ENCODE results near the gene KCNN1.

KCNN1 gene

GRCh38 chr19:17947815-17948513, 18.9 kb upstream of the KCNN1 start:
- peak; percentile 91 for DNase-seq

- no peak for DNase-seq
Measured at GRCh38 chr19:17948514-17948900, 18.4 kb upstream of the KCNN1 start.

DNA sequence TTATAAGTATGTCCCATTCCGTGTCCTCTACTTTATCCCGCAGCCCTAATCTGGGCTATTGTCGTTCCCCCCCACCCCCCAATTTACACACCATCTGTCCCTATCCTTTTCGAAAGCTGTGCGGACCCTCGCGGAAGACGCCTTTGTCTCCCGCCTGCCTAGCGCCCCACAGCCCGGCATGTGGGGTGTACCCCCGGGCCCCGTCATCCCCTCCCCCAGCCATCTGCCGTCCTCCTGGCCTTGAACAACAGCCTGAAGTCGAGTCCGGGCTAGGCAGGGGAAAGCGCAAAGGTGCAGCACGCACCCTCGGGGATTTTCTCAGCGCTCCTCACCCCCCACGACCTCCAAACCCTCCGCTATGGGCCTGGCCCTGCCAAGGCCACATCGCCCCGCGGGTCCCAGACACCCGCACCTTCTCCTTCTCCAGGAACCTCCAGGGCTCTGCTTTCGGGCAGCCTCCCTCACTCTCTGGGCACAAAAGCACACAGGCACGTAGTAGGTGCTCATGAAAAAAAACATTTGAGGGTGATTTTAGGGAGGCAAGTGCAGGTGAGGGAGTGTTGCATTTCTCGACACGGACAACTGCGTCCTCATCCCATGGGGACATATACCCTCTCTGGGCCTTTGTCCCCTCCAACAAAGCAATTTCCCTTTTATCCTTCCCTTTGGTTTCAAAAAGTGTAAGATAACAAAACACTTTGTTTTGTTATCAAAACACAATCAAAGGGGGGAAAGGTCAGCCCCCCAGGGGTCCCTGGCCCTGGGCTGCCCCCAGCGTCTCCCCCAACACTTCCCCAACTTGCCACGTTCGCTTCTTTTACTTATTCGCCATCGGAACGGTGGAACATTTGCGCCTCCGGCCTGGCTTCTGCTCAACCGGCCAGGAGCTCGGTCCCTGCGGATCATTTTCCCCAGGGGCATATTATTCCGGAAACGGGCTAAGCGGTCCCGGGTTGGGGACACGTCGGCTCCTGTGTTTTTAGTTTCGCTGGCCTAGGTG, 17.7 kb upstream of the KCNN1 start:
- no peak for DNase-seq

- DNase-seq = no peak
Measured at GRCh38 chr19:17949956-17950309, 17.0 kb upstream of the KCNN1 start.

- no peak for DNase-seq
Measured at GRCh38 chr19:17950310-17951156, 16.4 kb upstream of the KCNN1 start.

DNA sequence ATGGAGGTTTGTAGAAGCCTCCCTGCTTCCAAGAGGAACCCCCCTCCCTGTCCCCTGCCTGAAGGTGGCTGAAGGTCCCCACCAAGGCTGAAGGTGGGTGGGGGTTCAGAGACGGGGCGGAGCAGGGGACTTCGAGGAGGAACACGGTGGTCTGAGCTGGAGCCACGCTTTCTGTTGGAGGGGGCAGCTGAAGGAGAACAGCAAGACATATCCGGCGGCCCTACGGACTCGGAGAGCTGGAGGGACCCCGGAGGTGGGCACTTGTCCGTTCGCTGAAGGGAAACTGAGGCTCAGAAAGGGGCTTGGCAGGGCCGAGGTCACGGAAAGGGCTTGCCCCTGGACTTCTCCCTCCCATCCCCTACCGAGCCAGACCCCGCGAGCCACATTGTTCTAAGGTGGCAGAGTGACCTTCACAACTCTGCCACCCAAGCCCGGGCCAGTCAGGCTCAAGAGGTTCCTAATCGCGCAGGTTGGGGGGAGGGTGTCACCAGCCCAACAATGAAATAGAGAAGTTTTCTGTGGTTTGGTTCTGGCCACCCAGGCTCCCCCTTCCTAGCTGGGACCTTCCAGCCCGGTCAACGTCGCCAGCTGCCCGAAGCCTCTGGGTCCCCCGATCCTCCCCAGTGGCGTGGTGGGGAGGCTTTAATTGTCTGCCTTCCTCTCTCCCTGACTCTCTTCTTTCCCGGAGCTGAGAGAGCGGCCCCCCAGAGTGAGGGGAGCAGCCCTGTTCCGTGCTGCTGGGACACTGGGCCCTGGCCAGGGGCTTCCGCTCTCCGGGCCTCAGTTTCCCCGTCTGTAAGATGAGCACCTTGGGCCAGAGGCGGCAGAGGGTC, 15.5 kb upstream of the KCNN1 start:
- no peak for DNase-seq

DNA sequence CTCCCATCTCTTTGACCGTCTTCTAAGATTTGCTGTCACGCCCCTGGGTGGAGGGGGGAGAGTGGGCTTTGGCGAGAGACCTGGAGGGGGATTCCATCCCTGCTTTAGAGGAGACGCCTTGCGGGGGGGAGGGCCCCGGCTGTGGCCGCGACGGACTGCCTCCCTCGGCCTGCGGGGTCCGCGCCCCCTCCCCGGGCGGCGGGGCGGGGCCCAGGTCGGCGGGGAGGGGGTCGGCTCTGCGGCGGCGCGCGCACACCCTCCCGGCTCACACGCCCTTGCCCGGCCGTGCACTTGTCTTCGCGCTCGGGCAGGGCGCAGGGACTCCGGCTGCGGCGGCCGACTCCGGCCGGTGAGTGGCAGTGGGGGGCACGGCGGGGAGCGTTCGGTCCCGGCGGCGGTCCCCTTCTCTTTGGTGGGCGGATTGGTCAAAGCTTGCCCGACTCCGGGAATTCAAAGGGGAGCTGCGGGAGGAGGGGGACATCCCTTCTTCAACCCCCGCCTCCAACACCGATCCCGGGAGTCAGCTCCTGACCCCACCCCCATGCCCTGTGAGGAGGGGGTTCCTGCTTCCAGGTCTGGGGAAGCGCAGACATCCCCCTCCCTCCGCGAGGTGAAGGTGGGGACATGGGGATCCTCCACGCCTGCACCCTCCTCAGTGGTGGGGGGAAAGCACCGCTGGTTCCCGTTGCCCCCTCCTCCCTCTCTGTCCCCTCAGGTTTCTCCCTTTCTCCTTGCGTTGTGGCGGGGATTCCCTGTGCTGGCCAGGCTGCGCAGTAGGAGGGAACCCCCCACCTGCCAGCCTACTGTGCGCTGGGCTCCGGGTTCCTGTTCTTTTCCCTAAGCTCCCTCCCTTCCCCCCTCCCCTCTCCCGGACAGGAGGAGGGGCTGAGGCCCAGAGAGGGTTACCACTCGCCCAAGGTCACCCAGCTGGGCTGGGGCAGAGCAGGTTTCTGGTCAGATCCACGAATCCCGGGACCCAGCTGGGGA, 14.6 kb upstream of the KCNN1 start:
- DNase-seq = no peak

- no peak for DNase-seq
Measured at GRCh38 chr19:17953316-17953801, 13.5 kb upstream of the KCNN1 start.

GRCh38 chr19:17953869-17954268, 13.0 kb upstream of the KCNN1 start:
- DNase-seq = no peak

GRCh38 chr19:17954401-17954800, 12.5 kb upstream of the KCNN1 start:
- DNase-seq = no peak

DNA sequence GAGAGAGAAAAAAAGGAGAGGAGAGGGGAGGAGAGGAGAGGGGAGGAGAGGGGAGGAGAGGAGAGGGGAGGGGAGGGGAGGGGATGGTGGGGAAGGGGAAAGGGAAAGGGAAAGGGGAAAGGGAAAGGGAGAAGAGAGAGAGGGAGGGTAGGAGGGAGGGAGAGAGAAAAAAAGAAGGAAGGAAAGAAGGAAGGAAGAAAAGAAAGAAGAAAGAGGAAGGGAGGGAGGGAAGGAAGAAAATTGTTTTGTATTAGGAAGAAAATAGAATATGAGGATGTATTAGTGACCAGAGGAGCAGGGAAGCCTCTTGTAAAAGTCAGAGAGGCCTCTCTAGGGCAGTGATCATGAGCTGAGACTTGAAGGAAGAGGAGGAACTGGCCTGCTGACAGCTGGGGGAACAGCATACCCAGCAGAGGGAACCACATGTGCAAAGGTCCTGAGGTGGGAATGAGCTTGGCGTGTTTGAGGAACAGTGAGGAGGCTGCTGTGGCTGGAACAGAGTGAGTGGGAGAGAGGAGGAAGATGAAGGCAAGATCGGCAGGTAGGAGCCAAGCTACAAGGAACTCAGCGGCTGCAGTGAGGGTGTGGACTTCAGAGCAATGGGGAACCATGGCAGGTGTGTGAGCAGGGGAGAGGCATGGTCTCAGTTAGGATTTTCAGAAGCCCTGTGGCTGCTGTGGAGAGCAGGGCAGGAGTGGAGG, 9.6 kb upstream of the KCNN1 start:
- no peak for DNase-seq

DNA sequence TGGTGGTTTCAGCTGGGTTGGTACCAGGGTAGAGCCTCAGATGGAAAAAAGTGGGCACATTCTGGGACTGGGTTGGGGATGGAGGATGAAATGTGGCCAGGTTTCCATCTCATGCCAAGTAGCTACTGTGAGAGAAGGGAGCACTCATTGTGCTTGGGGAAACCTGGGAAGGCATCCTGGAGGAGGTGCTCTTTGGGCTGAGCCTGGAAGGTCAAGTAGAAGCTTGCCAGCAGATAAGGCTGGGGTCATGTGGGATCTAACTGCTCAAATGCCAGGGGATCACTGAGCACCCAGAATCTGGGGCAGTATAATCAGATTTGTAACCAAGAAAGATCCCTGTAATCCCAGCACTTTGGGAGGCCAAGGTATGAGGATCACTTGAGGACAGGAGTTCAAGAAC, 9.0 kb upstream of the KCNN1 start:
- DNase-seq = no peak

DNA sequence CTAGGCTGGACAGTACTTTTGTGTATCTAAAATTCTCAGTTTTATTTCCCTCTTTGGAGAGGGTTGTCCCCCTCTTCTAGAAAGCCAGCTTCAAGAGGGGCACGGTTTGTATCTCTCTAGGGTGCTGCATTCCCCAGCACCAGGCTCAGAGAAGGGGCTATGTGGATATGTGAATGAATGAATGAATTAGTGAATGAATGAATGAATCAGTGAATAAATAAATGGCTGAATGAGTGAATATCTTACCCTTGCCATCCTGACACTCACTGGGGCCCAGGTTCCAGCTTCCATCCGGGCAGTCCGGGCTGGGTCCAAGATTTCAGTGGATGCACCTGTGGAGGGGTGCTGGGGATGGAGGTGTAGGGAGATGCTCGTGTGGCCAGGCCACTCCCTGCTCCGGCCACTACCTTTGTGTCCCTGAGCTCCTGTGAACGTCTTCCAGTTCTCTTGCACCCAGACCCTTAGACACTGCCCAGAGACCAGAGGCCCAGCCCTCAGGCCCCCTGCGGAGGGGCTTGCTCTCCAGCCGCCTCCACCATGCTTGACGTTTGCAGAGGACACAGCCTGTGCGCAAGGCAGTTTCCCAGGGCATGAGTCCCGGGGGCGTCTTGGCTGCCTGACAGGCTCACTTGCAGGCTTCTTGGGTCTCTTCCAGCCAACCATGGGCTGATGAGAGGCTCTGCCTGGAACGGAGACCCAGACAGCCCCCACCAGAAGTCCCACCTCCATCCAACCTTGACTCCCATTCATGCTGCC, 2.8 kb upstream of the KCNN1 start:
- DNase-seq = no peak

DNA sequence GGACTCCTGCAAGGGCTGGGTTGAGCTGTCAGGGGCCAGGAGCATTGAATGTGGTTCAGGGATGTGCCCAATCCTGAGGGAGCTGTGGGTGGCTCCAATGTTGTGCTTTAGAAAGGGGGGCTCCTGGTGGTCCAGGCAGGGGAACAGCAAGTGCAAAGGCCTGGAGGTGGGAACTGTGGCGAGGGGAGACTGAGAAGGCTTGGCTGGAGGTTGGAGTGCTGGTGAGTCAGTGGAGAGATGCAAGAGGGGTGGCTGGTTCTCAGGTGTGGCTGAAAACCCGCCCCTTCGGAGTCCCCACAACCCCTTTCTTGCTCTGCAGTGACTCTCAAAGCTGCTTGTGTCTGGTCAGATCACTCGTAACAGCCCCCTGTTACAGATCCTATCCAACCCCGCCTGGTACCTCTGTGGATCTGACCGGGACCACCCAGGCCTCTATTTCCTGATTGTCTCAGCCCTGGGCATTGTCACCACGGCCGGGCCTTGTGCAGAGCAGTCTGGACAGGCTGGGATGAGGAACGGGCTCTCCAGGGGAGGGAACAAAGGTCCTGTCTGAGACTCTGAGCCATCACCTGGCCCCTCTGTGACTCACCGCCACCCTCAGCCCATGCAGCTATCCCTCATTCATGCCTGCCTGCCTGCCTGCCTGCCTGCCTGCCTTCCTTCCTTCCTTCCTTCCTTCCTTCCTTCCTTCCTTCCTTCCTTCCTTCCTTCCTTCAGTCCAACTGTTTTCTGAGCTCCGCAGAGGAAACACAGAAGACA, 1.4 kb upstream of the KCNN1 start:
- no peak for DNase-seq

- DNase-seq = no peak
Measured at GRCh38 chr19:17966129-17966483, 801 bp upstream of the KCNN1 start.

GRCh38 chr19:17967257-17968051, 547 bp downstream of the KCNN1 start:
- no peak for DNase-seq

DNA sequence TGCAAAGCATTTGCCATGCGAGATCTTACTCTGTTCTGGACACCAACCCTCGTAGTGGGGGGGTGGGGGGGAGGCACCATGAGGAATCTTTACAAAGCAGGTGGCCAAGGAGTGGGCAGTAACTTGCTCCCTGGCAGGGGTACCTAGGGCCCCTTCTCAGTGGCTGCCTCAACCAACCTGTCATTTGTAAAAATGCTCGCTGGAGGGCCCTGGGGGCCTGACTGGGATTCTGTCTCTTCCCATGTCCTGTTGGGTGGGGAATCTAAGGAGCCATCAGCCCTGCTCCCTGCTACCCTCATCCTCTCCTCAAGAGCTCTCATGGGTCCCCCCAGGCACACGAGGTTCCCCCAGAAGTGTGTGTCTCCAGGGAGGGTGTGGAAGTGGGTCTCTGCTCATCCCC, 1.5 kb downstream of the KCNN1 start:
- DNase-seq = no peak

Measured in NCI-H748 treated with DMSO at 0.1 percent for 48 hours (cell line).